GM12891 (cell line): Measurements from ENCODE around the gene TTLL7.

Experiments used
- PAX5 ChIP-seq: IDR thresholded peaks from 2 replicates; pipeline ENCODE4 v1.6.1; 2011; ENCODE audit warnings: low read length, moderate library complexity, mild to moderate bottlenecking; ENCODE audit not compliant: insufficient read depth, severe bottlenecking
- POLR2A ChIP-seq: IDR thresholded peaks from 2 replicates; pipeline ENCODE4 v1.6.1; 2011; ENCODE audit warnings: low read depth, low read length, control low read depth
- POLR2AphosphoS5 ChIP-seq: IDR thresholded peaks from 2 replicates; pipeline ENCODE4 v1.6.1; 2011; ENCODE audit warnings: low read depth, low read length, control low read depth
- POU2F2 ChIP-seq: IDR thresholded peaks from 2 replicates; pipeline ENCODE4 v1.6.1; 2011; ENCODE audit warnings: low read depth, mild to moderate bottlenecking, control low read depth, low read length, moderate library complexity
- SPI1 ChIP-seq: IDR thresholded peaks from 2 replicates; pipeline ENCODE4 v1.6.1; 2011; ENCODE audit warnings: low read depth, low read length, control low read depth
- TAF1 ChIP-seq: IDR thresholded peaks from 2 replicates; pipeline ENCODE4 v1.6.1; 2011; ENCODE audit warnings: low read depth, low read length, control low read depth

GRCh38 chr1:83897516-83897915, 101.4 kb downstream of the TTLL7 start:
- TF ChIP-seq POLR2A, result no peak
- TF ChIP-seq TAF1, result no peak
- TF ChIP-seq PAX5, result no peak
- no peak for TF ChIP-seq SPI1
- no peak for TF ChIP-seq POLR2AphosphoS5
- TF ChIP-seq POU2F2, result no peak
